SK-MEL-5 (cell line): ENCODE measurements around the gene AGL. TPM values are rescaled to one million over a fixed set of nuclear protein-coding genes. Genes with fewer than 3 reads are reported as not detected.
"Not testable (repeated sequence)": the region's sequence is repeated elsewhere in the genome, so short reads cannot be mapped to it uniquely, and the experiment has no call there.

Experiments
- DNase-seq: peaks from one replicate; pipeline ENCODE4 v3.0.0-alpha.2; 2016; ENCODE audit warnings: low read depth, low spot score
- in situ Hi-C: cut with HindIII; loops from 2 replicates; pipeline ENCODE4 v1.10.0; 2016; ENCODE audit warnings: low sequenced_read_pairs, high pct_unique_total_duplicates, low pct_unique_long_range_greater_than_20kb
- total RNA-seq: library from RNA; depleted of rRNA; stranded (reverse); fragments of >200 nt; shearing (Covaris generic); gene quantifications from 2 replicates; pipeline ENCODE4 v1.2.3, GENCODE V29; 2014

The AGL gene
- total RNA-seq, 1 experiment from 2014 or later: 9.1 TPM

DNA sequence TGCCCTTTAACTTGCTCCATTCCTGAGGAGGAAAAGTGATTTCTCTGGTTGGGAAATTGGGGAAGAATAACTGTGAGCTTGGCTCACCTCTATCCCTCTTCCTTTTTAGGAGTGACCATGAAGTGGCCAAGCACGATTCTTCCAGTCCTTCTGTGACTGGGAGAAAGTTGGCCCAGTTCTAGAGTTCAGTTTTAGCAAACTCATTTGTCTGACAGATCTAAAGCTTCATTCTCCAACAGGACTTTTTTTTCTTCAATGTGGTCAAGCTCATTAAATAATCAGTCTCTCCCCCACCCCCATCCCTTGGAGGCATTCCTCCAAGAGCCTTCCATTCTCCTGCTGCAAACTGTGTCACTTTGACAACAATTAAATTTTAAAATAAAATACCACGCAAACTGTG lies 6.4 kb upstream of the AGL start:
- in situ Hi-C loops: no loop called here
- DNase-seq: no peak

DNA sequence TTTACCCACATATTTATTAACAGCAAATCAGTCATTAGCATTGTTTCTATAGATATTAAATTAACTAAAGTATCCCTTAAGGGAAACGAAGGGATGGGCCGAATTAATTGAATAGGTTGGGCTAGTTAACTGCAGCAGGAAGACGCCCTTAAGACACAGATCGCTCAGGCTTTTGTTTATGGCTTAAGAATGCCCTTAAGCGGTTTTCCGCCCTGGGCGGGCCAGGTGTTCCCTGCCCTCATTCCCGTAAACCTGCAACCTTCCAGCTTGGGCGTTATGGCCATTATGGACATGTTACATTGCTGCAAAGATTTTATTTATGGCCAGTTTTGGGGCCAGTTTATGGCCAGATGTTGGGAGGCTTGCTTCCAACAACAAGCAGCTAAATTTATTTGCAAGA lies 5.0 kb upstream of the AGL start:
- in situ Hi-C loops, DNase-seq: not testable (repeated sequence)

DNA sequence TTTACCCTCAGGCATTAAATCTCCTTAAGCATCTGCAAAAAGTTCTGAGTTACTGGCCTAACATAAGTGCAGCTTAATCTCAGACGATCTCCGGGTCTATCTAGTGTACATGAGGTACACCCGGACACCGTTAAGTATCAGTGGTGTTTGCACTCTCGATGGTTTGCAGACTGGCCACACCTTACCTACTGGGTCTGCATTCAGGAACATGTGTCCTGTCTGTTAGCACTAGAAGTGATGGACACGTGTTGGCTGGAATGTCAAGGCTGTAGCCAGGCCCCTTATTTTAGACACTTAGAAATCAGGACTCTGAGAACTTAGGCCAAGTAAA lies 783 bp upstream of the AGL start:
- in situ Hi-C loops: no loop called here
- DNase-seq: no peak

DNA sequence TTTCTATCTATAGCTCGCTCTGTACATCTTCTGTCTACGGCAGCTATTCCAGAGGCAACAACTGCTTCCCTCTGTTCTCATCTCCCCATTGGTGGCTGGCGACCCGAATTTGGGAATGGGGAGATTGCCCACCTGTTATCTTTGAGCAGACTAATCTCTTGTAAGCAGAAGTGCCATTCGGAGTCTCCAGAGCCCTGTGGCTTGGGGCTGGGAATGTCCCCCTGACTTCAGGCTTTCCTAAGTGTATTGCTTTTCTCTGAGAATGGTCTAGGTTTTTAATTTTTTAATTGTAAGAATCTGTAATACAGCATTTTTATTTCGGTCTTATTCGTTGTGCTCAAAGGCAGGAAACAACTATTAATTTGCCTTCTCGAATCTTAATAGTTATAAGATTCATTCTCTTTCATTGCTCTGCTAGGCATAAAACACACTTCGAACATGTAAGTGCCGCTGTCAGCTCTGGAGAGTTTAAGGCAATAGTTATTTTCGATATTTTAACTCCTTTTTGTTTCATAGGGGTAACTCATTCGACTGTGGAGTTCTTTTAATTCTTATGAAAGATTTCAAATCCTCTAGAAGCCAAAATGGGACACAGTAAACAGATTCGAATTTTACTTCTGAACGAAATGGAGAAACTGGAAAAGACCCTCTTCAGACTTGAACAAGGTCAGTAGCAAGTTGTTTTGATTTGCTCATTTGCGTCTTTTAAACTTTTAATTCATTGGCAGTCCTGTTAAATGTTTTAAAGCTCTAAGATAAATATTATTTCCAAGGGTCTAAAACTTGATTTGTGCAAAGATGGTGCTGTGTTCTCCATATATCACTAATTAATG lies 514 bp downstream of the AGL start:
- in situ Hi-C loops: no loop called here
- no peak for DNase-seq

DNA sequence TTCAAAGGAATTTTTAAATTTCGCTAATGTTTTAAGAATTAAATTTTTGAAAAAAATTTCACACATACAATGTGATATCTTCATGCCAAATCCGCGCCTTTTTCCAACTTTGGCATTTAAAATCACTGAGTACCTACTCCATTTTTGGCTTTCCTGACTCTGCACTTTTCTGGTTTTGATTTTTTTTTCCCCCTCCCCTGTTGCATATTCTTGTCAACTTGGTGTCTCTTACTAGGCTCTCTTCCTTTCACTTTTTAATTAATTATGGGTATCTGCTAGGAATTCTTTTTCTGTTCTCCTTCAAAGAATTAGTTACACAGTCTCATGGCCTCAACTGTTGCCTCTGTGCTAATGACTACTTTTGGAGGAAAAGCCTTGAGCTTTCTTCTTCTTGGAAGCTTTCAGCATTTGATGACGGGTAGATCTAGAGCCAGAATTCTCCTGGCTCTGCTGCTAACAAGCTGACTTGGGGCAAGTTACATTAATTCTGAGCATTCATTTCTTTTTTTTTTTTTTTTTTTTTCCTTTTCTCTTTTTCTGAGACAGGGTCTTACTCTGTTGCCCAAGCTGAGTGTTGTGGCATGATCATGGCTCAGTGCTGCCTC lies 1.8 kb downstream of the AGL start:
- in situ Hi-C loops: no loop called here
- no peak for DNase-seq

DNA sequence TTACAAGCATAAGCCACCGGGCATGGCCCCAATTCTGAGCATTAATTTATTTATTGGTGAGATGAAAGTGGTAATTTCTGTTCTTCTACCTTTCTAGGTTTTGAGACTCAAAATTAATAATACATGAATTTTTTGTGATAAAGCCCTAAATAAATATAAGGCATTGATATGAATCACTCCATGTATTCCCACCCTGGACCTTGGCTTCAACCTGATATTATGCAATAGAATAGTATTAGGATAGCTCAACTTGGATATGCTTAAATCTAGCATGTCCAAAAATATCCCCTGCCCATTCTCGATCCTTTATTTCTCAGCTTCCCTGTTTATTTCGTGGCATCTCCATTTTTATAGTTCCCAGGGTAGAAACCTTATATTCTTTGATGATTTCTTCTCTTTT lies 2.5 kb downstream of the AGL start:
- DNase-seq: no peak
- in situ Hi-C loops: no loop called here

DNA sequence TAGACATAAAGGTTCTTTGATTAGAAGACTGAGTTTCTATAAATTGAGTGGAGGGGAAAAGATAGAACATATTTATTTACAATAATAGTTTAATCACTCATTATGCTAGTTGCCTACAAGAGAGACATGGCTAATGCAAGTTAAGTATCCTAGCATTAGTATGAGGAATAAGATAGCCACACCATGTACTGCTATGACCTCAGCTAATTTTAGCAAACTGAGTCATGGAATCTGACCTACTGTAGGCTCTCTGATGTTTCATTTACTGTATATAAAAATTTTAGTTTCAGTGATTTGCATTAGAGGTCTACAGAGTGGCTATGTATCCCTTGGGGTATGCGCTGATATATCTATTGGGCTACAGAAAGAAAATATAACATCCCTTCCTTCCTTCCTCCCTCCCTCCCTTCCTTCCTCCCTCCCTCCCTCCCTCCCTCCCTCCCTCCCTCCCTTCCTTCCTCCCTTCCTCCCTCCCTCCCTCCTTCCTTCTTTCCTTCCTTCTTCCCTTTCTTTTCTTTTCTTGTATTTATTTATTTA lies 5.8 kb downstream of the AGL start:
- in situ Hi-C loops: no loop called here
- no peak for DNase-seq

DNA sequence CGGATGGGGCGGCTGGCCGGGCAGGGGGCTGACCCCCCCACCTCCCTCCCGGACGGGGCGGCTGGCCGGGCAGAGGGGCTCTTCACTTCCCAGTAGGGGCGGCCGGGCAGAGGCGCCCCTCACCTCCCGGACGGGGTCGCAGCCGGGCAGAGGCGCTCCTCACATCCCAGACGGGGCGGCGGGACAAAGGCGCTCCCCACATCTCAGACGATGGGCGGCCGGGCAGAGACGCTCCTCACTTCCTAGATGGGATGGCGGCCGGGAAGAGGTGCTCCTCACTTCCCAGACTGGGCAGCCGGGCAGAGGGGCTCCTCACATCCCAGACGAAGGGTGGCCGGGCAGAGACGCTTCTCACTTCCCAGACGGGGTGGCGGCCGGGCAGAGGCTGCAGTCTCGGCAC lies 6.9 kb downstream of the AGL start:
- DNase-seq, in situ Hi-C loops: not testable (repeated sequence)

DNA sequence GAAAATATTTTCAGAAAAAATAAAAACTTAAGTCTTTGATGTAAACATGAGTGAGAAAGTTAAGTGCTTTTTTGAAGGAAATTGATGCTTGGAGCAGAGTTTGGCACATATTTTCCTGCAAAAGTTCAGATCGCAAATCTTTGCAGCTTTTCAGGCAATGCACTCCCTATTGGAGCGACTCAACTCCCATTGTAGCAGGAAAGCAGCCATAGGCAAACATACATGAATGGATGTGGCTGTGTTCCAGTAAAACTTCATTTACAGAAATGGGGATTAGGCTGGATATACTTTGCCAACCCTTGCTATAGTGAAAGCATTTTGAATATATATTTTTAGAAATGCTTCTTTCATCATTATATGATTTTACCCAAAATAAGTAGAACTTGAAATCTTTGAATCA lies 8.1 kb downstream of the AGL start:
- in situ Hi-C loops: no loop called here
- no peak for DNase-seq

DNA sequence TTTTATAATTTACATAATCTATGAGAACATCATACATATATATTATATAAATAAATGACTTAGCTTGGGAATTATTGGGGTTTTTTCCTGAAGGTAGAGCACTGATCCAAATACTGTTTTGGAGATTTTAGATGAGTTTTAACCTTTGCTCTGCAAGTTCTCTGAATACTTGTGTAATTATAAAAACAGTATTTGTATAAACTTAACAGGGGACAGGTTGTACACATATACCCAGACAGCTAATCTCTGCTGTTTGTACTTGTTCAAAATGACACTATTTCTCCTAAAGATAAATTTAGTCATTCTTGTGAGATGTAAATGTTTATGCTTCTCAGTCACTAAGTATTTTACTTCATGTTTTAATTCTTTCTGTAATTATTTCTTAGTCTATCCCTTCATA lies 8.7 kb downstream of the AGL start:
- in situ Hi-C loops: no loop called here
- DNase-seq: no peak

DNA sequence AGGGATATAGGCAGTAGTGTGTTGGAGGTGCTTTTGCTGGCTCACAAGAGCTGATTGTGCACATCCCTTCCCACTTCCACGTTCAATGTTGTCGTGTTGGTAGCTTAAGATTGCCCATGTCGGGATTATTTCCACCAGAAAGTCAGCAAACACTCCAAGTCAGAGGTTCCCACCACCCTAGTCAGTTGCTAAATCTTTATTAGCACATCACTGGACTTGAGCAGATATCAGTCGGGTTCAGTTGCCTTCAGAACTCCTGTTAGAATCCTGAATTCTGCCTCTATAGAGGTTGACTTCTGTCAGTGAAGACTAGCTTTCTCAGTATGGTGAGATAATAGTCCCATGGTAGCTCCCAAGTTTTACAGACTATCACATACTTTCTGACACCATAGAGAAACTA lies 10.5 kb downstream of the AGL start:
- DNase-seq: no peak
- in situ Hi-C loops: no loop called here

DNA sequence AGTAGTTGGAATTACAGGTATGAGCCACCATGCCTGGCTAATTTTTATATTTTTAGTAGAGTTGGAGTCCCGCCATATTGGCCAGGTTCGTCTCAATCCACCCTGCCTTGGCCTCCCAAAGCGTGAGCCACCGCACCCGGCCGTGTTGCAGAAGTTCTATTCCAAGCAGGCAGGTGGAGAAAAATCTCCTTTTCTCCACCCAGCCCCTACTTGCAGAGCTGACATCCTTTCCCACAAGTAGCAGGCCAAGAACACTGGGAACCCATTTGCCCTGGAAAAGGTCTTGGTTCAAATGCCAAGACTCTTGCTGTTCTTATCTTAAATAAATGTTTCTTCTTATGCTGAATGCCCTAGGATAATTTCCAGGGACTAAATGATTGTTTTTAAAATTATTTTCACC lies 17.5 kb downstream of the AGL start:
- in situ Hi-C loops: no loop called here
- DNase-seq: no peak

DNA sequence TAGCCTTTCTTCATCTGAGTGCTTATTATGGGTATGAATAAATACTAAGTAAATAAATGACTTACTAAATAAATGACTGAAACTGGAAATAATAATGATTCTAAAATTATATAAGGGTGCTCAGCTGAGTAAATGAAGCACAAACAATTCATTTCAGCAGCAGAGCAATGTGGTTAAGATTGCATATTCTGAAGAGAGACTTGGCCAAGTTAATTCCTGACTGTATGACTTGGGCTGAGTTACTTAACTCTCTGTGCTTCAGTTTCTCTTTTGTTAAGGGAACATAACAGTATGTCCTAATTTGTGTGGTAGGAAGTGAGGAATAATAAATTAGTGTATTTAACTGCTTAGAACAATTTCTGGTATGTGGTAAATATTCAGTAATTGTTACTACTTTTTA lies 19.1 kb downstream of the AGL start:
- DNase-seq: no peak
- in situ Hi-C loops: no loop called here

DNA sequence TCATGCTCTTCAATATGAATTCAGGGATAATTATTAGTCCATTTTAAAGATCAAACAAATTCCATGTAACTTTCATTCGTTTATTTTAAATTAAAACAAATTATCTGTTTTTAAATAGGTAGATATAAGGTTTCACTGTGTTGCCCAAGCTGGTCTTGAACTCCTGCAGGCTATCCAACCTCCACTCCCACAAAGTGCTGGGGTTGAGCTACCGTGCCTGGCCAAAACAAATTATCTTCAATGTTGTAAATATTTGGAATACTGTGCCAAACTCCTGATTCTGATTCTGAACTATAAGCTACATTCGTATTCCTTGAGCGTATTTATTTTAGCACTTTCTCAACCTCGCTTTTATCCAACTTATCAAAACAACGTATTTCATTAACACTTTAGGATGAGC lies 19.6 kb downstream of the AGL start:
- no peak for DNase-seq
- in situ Hi-C loops: no loop called here

DNA sequence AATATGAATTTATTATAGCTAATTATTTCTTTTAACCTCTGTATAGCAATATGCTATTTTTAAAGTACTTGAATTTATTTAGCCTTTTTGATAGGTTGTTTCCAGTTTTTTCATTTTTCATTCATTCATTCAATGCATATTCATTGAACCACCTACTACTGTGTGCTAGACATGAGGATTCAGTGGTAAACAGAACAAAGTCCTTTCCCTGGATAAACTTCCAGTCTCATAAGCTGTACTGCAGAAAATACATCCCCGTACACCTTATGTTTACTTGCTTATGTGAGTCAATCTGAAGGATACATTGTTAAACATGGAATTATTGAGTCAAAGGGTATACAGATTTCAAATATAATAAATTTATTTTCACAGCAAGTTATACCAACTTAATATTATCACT lies 21.9 kb downstream of the AGL start:
- no peak for DNase-seq
- in situ Hi-C loops: no loop called here

DNA sequence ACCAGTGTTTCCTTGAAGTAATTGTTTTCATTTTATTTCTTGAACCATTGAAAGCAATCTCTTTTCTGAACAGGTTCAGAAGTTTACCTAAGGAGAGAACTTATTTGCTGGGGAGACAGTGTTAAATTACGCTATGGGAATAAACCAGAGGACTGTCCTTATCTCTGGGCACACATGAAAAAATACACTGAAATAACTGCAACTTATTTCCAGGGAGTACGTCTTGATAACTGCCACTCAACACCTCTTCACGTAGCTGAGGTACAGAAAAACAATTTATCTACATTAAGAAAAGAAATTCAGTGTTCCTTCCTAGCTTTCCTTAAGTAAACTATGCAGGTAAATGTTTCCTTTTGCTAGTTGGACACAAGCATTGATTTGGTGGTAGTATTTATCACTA lies 27.4 kb downstream of the AGL start:
- in situ Hi-C loops: no loop called here
- no peak for DNase-seq

DNA sequence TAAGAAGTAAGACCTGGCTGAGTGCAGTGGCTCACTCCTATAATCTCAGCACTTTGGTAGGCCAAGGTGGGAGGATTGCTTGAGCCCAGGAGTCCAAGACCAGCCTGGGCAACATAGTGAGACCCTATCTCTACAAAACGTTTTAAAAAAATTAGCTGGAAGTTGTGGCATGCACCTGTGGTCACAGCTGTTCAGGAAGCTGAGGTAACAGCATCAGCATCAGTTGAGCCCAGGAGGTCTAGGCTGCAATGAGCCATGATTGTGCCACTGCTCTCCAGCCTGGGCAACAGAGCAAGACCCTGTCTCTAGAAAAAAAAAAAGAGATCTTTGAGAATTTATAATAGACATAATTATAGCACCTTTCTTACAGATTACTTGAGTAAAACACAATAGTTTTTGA lies 36.0 kb downstream of the AGL start:
- DNase-seq: no peak
- in situ Hi-C loops: no loop called here

DNA sequence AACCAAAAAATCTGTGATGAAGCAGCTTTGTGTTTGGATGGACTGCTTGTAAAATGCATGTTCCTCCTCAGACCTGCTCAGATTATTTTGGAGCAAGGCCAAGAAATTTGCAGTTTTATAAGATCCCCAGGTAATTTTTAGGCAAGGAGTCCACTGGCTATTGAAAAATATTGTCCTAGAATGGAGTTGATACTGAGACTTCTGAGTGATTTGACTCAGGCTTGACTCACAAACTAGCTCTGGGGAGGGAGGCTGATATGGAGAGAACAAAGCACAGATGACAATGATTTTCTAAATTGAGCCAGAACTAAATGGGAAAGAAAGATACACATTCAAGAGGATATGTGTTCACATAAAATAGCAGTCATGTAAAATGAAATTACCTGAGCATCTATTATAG lies 36.7 kb downstream of the AGL start:
- no peak for DNase-seq
- in situ Hi-C loops: no loop called here

DNA sequence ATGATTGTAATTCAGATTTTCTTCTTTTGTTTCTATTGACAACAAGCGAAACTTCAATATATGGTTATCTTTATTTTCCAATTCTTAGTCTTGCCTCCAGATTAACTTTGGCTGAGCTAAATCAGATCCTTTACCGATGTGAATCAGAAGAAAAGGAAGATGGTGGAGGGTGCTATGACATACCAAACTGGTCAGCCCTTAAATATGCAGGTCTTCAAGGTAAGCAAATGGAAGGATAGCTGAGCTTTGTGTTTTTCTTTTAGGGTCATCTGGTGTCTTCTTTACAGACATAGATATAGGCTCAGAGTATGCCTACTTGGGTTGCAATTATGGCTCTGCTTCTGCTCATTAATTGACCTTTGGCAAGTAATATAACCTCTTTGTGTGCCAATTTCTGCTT lies 37.7 kb downstream of the AGL start:
- DNase-seq: no peak
- in situ Hi-C loops: no loop called here
